Measurements from ENCODE around the gene RPUSD2.

RPUSD2 gene

GRCh38 chr15:40623361-40623760 is 54.3 kb downstream of the RPUSD2 start:
- no peak for DNase-seq (ENCODE audit: low read depth)

Data from activated T-cell treated with anti-CD3 and anti-CD28 coated beads for 24 hours (primary cell).